Breast epithelium (tissue), 4 donors: ENCODE measurements around the gene SMAD6. TPM values are rescaled to one million over a fixed set of nuclear protein-coding genes. Genes with fewer than 3 reads are reported as not detected.

Experiments used
- DNase-seq, 2 donors: peaks; one replicate each; pipeline ENCODE4 v3.0.0-alpha.2; 2019; ENCODE audit warnings: low spot score in 2 of 2
- H3K27ac ChIP-seq, 2 donors: fragments of 200-600 bp; sonication (generic) in 1 of 2; one replicate each; pipeline ENCODE4 v1.5.1; 2016 to 2019; ENCODE audit warnings: mild to moderate bottlenecking in 1 of 2
- H3K27me3 ChIP-seq, 2 donors: fragments of 200-600 bp; sonication (generic) in 1 of 2; one replicate each; pipeline versions ENCODE4 v1.5.1 to v1.6.0; 2017 to 2019; ENCODE audit warnings: control low read depth in 1 of 2, mild to moderate bottlenecking in 1 of 2
- H3K36me3 ChIP-seq: fragments of 200-600 bp; one replicate; pipeline ENCODE4 v1.5.1; 2019
- H3K4me1 ChIP-seq, 2 donors: fragments of 200-600 bp; sonication (generic); one replicate each; pipeline ENCODE4 v1.5.1; 2016 to 2019; ENCODE audit warnings: control low read depth in 1 of 2
- H3K4me3 ChIP-seq, 3 donors: fragments of 200-600 bp; sonication (generic); 1 replicate in 2 of 3; 2 replicates in 1 of 3; pipeline ENCODE4 v1.5.1; 2016 to 2019; ENCODE audit warnings: mild to moderate bottlenecking in 3 of 3, moderate library complexity in 2 of 3
- H3K9me3 ChIP-seq, 2 donors: fragments of 200-600 bp; sonication (generic) in 1 of 2; one replicate each; pipeline ENCODE4 v1.5.1; 2016 to 2019; ENCODE audit warnings: control low read depth in 1 of 2
- CTCF ChIP-seq, 3 donors: fragments of 450-650 bp; IDR thresholded peaks; one replicate each; pipeline ENCODE4 v1.5.1; 2016 to 2017; ENCODE audit warnings: antibody characterized with exemption in 3 of 3, mild to moderate bottlenecking in 3 of 3, moderate library complexity in 3 of 3
- POLR2A ChIP-seq: fragments of 450-650 bp; IDR thresholded peaks from one replicate; pipeline ENCODE4 v1.6.1; 2016; ENCODE audit warnings: antibody characterized with exemption, mild to moderate bottlenecking, moderate library complexity
- POLR2AphosphoS5 ChIP-seq, 3 donors: sonication (generic); formaldehyde crosslinking; IDR thresholded peaks; one replicate each; pipeline ENCODE4 v1.6.1; 2017; ENCODE audit warnings: antibody characterized with exemption in 3 of 3
- intact Hi-C: fragments of 100-400 bp; cut with DNase I; formaldehyde crosslinking; loops from one replicate; pipeline ENCODE4 v1.15.1; 2023; ENCODE audit warnings: low total_unique reads
- total RNA-seq, 3 donors: library from RNA; depleted of rRNA; stranded (reverse); fragments of >200 nt; gene quantifications; one replicate each; pipeline ENCODE4 v1.1.0, GENCODE V29; 2016

Gene SMAD6
- total RNA-seq, 3 donors from 2014 or later = 7.6 to 22.6 (median 13.4) TPM

- H3K4me3 ChIP-seq = no peak overlapping the region
- H3K4me1 ChIP-seq = peaks cover 7 to 11% of the 10 kb centered on the region in 2 donors
- DNase-seq = peak; percentile 80 to 82
- peak overlapping the region; percentile 84 to 91 for H3K27ac ChIP-seq
- TF ChIP-seq CTCF (IDR thresholded peaks at IDR 0.05) (no peak), POLR2AphosphoS5 (IDR thresholded peaks at IDR 0.05) (peak; percentile 35 to 90 (median 82))
- H3K27me3 ChIP-seq = no peaks in the 10 kb centered on the region
- H3K9me3 ChIP-seq = no peaks in the 10 kb centered on the region
- intact Hi-C loops = no loop called here
- no peaks in the 10 kb centered on the region for H3K36me3 ChIP-seq
These were observed 101.2 kb downstream of the SMAD6 start for GRCh38 chr15:66803182-66803729.

- H3K27ac ChIP-seq = peak overlapping the region; percentile 84 to 91
- H3K4me1 ChIP-seq = peaks cover 7 to 11% of the 10 kb centered on the region in 2 donors
- no peak for TF ChIP-seq CTCF (IDR thresholded peaks at IDR 0.05)
- no peak for TF ChIP-seq POLR2AphosphoS5 (IDR thresholded peaks at IDR 0.05)
- TF ChIP-seq POLR2A = no peak
- DNase-seq = no peak
- no peak overlapping the region for H3K4me3 ChIP-seq
- no peaks in the 10 kb centered on the region for H3K36me3 ChIP-seq
- no peaks in the 10 kb centered on the region for H3K9me3 ChIP-seq
- intact Hi-C loops = no loop called here
- H3K27me3 ChIP-seq = no peaks in the 10 kb centered on the region
These were observed 101.7 kb downstream of the SMAD6 start for GRCh38 chr15:66803749-66804148.

GRCh38 chr15:66805202-66805885 is 103.3 kb downstream of the SMAD6 start:
- H3K9me3 ChIP-seq = no peaks in the 10 kb centered on the region
- peaks cover 7 to 11% of the 10 kb centered on the region in 2 donors for H3K4me1 ChIP-seq
- H3K27me3 ChIP-seq = no peaks in the 10 kb centered on the region
- H3K27ac ChIP-seq = peak overlapping the region in 1 of 2 donors; percentile 74
- TF ChIP-seq CTCF (IDR thresholded peaks at IDR 0.05) = no peak
- no peak for TF ChIP-seq POLR2AphosphoS5 (IDR thresholded peaks at IDR 0.05)
- H3K4me3 ChIP-seq = no peak overlapping the region
- DNase-seq = no peak
- intact Hi-C loops = loop anchor here (5.0 kb wide), 1 partner anchor 1432 kb away; no protein-coding TSS in a partner anchor
- no peaks in the 10 kb centered on the region for H3K36me3 ChIP-seq

GRCh38 chr15:66808181-66808824 is 106.3 kb downstream of the SMAD6 start:
- H3K9me3 ChIP-seq = peaks cover under 1 to 1% of the 10 kb centered on the region in 2 donors
- H3K27me3 ChIP-seq = no peaks in the 10 kb centered on the region
- intact Hi-C loops = loop anchor here (5.0 kb wide), 1 partner anchor 1429 kb away; no protein-coding TSS in a partner anchor
- no peak for DNase-seq
- H3K36me3 ChIP-seq = no peaks in the 10 kb centered on the region
- no peak overlapping the region for H3K4me3 ChIP-seq
- no peak overlapping the region for H3K27ac ChIP-seq
- TF ChIP-seq POLR2AphosphoS5 (IDR thresholded peaks at IDR 0.05) = no peak
- TF ChIP-seq POLR2A = no peak
- no peak for TF ChIP-seq CTCF (IDR thresholded peaks at IDR 0.05)
- H3K4me1 ChIP-seq = peaks cover 4 to 8% of the 10 kb centered on the region in 2 donors

GRCh38 chr15:66809664-66810063 is 107.6 kb downstream of the SMAD6 start:
- TF ChIP-seq POLR2AphosphoS5 (IDR thresholded peaks at IDR 0.05) (no peak), CTCF (IDR thresholded peaks at IDR 0.05) (no peak), POLR2A (no peak)
- intact Hi-C loops = loop anchor here (5.0 to 10.0 kb wide), 2 partner anchors 1105 to 1428 kb away; no protein-coding TSS in a partner anchor
- Histone ChIP-seq H3K27ac (no peak overlapping the region), H3K36me3 (no peaks in the 10 kb centered on the region), H3K4me1 (no peaks in the 10 kb centered on the region), H3K27me3 (no peaks in the 10 kb centered on the region), H3K4me3 (no peak overlapping the region), H3K9me3 (peaks cover 8 to 11% of the 10 kb centered on the region in 2 donors)
- DNase-seq = no peak
